Measurements from ENCODE around the gene MRPL9. TPM values are rescaled to one million over a fixed set of nuclear protein-coding genes. Genes with fewer than 3 reads are reported as not detected.

MRPL9 gene
- total RNA-seq, 2 donors from 2014 or later, result 32.7 to 38.9 TPM

DNA sequence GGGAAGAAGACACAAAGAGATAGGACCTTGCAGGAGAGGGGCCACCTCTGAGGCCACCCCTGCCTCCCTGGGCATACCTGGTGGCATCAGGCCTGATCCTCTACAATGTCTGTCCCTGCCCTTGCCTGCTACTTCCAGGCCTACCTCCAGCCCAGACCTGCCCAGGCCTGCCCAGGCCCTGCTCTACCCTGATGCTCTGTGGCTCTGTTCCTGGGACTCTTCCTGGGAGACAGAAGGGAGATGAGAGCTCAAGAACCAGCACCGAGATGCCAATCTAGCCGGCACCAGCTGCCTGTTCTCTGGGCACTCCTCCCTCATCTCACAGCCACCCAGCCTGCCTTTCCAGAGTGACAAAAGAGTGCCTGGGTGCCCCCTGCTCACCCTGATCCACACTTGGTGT is 49.4 kb downstream of the MRPL9 start:
- H3K27me3 ChIP-seq, result no peaks in the 10 kb centered on the region
- TF ChIP-seq, protein P1, sequence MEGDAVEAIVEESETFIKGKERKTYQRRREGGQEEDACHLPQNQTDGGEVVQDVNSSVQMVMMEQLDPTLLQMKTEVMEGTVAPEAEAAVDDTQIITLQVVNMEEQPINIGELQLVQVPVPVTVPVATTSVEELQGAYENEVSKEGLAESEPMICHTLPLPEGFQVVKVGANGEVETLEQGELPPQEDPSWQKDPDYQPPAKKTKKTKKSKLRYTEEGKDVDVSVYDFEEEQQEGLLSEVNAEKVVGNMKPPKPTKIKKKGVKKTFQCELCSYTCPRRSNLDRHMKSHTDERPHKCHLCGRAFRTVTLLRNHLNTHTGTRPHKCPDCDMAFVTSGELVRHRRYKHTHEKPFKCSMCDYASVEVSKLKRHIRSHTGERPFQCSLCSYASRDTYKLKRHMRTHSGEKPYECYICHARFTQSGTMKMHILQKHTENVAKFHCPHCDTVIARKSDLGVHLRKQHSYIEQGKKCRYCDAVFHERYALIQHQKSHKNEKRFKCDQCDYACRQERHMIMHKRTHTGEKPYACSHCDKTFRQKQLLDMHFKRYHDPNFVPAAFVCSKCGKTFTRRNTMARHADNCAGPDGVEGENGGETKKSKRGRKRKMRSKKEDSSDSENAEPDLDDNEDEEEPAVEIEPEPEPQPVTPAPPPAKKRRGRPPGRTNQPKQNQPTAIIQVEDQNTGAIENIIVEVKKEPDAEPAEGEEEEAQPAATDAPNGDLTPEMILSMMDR (IDR thresholded peaks at IDR 0.05), result no peak
- no peak overlapping the region for H3K27ac ChIP-seq
- peaks cover 0 to 26% of the 10 kb centered on the region in 2 donors for H3K4me1 ChIP-seq
- no peak overlapping the region for H3K4me3 ChIP-seq
- no peak for DNase-seq (ENCODE audit: low spot score)
- no peaks in the 10 kb centered on the region for H3K9me3 ChIP-seq
- no peaks in the 10 kb centered on the region for H3K36me3 ChIP-seq

DNA sequence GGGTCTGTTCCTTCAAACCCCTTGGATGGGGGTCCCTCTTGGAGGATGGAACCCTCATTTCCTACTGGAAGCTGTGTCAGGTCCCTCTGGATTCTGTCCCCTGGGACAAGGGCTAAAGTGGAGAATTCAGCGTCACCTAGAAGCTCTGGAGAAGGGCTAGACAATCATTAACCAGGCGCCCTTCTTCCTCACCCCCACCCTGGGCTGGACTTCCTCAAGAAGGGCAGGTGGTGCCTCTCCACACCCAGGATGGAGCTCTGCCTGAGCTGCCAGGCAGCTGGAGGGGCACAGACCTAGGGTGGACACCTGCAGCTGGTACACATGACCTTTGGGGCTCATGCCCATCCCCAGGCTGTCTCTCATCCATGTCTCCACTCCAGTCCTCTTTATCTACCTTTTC is 50.3 kb downstream of the MRPL9 start:
- Histone ChIP-seq H3K27ac (no peak overlapping the region), H3K4me3 (no peak overlapping the region), H3K36me3 (no peaks in the 10 kb centered on the region), H3K27me3 (no peaks in the 10 kb centered on the region), H3K4me1 (peaks cover 0 to 19% of the 10 kb centered on the region in 2 donors), H3K9me3 (no peaks in the 10 kb centered on the region)
- TF ChIP-seq, protein P1 (IDR thresholded peaks at IDR 0.05), result no peak
- DNase-seq (ENCODE audit: low spot score), result no peak

DNA sequence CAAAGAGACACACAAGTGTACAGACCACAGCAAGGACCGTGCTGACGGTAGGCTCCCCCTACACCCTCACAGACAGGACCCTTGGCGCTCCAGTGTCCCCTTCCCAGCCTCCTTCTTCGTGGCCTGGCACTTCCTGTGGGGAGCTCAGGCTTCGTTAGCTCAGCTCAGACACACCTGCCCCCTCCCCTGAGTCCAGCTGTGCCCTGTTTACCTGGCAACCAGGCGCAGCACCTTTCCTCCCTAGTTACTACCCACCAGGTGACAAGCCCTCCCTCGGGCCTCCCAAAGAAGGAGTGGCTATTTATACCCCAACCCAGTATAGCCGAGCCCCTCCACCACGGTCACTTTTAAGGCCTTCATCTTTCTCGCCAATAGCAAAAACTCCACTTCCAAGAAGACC is 51.3 kb downstream of the MRPL9 start:
- TF ChIP-seq, protein P1 (IDR thresholded peaks at IDR 0.05), result no peak
- no peaks in the 10 kb centered on the region for H3K36me3 ChIP-seq
- H3K4me1 ChIP-seq, result peaks cover 0 to 8% of the 10 kb centered on the region in 2 donors
- H3K27ac ChIP-seq, result no peak overlapping the region
- DNase-seq (ENCODE audit: low spot score), result no peak
- H3K9me3 ChIP-seq, result no peaks in the 10 kb centered on the region
- no peaks in the 10 kb centered on the region for H3K27me3 ChIP-seq
- H3K4me3 ChIP-seq, result no peak overlapping the region

DNA sequence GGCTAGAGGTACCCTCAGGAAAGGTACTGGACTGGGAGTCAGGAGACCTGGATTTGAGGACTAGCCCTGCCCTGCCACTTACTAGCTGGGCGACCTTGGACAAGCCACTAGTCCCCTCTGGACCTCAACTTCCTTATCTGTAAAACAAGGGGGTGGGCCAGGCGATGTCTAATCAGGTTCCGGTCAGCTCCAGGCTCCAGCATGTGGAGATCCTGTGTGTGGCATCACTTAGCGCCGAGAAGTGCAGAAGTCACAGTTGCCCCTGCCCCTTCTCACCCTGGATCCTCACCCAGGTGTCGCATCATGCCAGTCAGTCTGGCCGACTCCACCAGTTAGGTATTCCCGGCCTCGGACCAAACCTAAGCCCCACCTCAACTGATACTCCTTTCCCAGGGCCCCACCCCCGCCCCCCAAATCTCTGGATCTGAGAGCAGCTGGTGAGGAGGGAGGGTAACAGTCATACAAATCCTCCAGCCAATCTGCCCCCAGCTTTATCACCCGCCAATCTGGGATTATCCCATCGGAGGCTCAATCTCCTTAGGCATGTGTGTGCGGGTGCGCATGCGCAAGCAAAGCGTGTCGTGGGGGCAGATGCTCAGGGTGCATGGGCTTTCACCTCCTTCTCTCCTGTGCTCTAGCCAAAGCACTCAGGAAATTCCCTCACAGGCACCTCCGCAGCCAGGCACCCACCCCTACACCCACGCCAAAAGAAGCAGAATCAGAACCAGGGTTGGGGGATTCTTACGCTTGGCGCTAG is 52.1 kb downstream of the MRPL9 start:
- no peak for DNase-seq (ENCODE audit: low spot score)
- H3K27me3 ChIP-seq, result no peaks in the 10 kb centered on the region
- TF ChIP-seq, protein P1 (IDR thresholded peaks at IDR 0.05), result no peak

DNA sequence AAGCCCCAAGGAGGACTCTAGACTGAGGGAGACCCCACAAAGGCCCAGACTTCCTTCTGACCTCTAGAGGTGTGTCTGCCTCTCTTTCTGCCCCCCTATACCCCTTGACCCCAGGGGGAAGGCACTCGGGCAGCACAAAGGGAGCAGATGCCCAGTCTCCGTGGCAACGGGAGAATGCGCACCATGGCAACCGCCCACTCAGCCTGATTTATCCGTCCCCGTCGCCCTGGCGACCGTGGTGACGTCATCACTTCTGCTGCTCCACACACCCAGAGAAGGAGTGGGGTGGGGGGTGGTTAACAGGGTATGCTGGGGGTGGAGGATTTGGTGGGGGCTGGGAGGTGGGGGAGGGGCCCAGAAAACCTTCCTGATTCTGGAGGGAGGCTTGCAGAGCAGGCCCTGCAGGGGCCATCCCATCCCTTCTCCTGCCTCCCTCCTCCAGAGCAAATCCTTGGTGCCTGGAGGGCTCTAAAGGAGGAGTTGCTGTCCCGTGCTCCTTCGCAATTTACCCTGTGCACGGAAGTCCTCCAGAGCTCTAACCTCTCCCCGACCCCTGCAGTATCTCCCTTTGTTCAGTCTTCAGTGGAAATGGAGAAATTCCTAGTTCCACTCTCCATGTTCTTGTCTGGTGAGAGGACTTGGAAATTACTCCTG is 53.0 kb downstream of the MRPL9 start:
- no peaks in the 10 kb centered on the region for H3K36me3 ChIP-seq
- TF ChIP-seq, protein P1 (IDR thresholded peaks at IDR 0.05), result no peak
- H3K4me1 ChIP-seq, result no peaks in the 10 kb centered on the region
- no peak overlapping the region for H3K4me3 ChIP-seq
- H3K9me3 ChIP-seq, result no peaks in the 10 kb centered on the region
- no peaks in the 10 kb centered on the region for H3K27me3 ChIP-seq
- DNase-seq (ENCODE audit: low spot score), result no peak
- H3K27ac ChIP-seq, result no peak overlapping the region

More for the DNA sequence above, 52.1 kb downstream of the MRPL9 start:
- no peaks in the 10 kb centered on the region for H3K9me3 ChIP-seq
- H3K27ac ChIP-seq, result no peak overlapping the region
- no peak overlapping the region for H3K4me3 ChIP-seq
- H3K4me1 ChIP-seq, result peaks cover 0 to under 1% of the 10 kb centered on the region in 2 donors
- H3K36me3 ChIP-seq, result no peaks in the 10 kb centered on the region

Other genes starting within 250 kb of the MRPL9 start
- gene TUFT1, start 223.2 kb downstream of the MRPL9 start, total RNA-seq, result 1 to 10 TPM; 4.3 to 7.9 TPM
- gene SNX27, start 151.4 kb downstream of the MRPL9 start, total RNA-seq, result 10 to 100 TPM; 25.2 to 25.8 TPM
- not detected for gene CELF3, start 46.7 kb downstream of the MRPL9 start, total RNA-seq
- not detected for gene RIIAD1, start 42.0 kb downstream of the MRPL9 start, total RNA-seq
- 1 to 10 TPM; 3.3 to 4.2 TPM for gene TDRKH, start 27.0 kb upstream of the MRPL9 start, total RNA-seq
- gene LINGO4, start 41.9 kb upstream of the MRPL9 start, total RNA-seq, result under 1 TPM; 0.20 to 0.33 TPM
- 10 to 100 TPM in 1 of 2 donors, 1 to 10 TPM in 1; 9.1 to 10.3 TPM for gene RORC, start 68.3 kb upstream of the MRPL9 start, total RNA-seq
- not detected for gene C2CD4D, start 76.3 kb upstream of the MRPL9 start, total RNA-seq
- gene THEM5, start 90.2 kb upstream of the MRPL9 start, total RNA-seq, result not detected
- 10 to 100 TPM; 18.5 to 23.1 TPM for gene THEM4, start 146.0 kb upstream of the MRPL9 start, total RNA-seq
- 100 to 1,000 TPM in 1 of 2 donors, 10 to 100 TPM in 1; 75.2 to 116 TPM for gene S100A10, start 230.4 kb upstream of the MRPL9 start, total RNA-seq

Measured in right atrium auricular region (tissue), 2 donors.